ENCODE data around the gene SULT1B1.

SULT1B1 gene

DNA sequence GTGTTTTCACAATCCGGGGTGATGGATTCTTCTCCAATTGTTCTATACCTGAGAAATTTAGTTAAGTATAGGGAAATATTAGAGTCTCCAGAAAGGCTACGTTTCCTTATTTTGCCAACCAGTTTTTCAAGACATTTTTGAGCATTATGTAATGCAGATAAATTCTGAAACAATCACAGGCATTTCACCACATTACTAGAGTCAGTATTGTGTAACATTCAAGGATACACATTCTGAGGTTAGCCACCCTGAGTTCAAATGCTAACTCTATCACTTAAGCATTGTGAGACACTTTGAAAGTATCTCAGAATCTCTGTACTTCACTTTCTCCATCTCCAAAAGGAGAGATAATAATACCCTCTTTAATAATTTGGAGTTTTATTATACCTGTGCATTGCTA, 10.6 kb downstream of the SULT1B1 start:
- peak in 1 of 2 experiments; percentile 34 for DNase-seq (ENCODE audit: low read depth in 2 of 2)

DNA sequence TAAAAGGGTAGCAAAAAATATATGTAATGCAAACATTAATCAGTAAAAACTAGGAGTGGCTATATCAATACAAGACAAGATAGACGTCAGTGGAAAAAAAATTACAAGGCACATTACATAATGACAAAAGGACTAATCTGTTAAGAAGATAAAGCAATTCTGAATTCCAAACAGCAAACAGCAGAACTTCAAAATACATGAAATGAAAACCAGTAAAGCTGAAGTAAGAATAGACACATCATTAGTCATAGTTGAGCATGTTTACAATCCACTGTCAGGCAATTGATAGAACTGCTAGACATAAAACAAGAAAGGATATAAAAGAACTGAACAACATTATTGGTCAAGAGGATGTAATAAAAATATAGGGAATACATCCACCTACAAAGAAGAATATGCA, 12.2 kb downstream of the SULT1B1 start:
- no peak for DNase-seq (ENCODE audit: low read depth in 2 of 2)

DNA sequence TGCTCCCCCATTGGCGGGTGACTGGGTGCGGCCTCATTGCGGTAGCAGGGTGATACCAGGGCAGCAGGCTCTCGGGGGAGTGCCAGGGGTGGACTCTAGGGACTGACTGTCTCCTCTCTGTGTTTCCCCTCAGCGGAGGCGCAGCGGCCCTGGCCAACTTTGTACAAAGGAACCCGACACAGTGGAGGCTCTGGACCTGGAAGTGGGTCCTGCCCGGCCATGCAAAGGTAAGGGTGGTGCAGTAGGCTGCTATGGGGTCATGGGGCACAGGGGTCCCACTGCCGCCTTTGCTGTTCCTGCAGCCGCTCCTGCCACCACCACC, 16.3 kb downstream of the SULT1B1 start:
- no peak for DNase-seq (ENCODE audit: low read depth in 2 of 2)

DNA sequence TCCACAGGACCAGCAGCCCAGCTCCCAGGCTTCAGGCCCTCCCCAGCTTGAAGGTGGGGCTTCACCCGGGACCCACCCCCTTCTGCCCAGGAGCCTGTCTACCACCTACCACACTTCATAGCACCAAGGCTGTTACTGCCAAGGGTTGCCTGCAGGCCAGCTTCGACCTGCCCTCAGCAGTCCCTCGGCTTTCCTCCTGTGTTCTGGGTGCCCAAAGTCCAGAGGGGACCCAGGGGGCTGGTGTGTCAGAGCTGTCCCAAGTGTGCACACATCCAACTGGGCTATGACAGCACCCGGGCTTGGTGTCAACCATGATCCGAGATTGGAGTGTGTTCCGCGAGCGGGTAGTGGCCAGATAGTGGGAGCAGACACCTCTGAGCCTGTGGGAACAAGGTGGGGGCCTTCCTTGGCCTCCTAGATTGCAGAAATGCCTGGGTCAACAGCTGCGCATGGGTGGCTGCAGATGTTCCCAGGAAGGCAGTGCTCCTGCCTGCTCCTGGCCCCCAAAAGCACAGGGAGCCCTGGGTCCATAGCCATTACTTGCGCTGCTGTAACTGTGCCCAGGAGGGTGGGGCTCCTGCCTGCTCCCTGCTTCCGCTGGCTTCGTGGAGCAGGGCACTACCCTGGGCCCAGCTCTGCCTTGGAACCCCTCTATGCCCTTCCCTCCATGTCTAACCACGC, 16.8 kb downstream of the SULT1B1 start:
- DNase-seq (ENCODE audit: low read depth in 2 of 2) = no peak

DNA sequence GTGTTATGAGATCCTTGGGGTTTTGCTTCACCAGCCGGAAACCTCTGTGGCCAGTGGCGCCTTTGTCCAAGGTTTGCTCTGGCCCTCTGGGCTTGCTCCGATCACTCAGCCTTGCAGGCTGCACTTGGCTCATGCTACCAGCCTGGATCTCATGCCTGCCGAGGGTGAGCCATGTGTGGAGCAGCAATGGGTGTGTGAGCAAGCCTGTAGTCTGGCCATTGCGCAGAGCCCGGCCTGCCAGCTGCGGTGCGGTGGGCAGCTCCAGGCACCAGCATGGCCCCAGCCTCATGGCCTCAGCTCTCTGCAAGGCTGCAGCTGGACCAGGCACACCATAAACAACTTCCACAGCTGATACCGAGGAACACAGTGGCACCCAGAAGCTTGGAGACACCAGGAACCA, 17.8 kb downstream of the SULT1B1 start:
- DNase-seq (ENCODE audit: low read depth in 2 of 2) = no peak

DNA sequence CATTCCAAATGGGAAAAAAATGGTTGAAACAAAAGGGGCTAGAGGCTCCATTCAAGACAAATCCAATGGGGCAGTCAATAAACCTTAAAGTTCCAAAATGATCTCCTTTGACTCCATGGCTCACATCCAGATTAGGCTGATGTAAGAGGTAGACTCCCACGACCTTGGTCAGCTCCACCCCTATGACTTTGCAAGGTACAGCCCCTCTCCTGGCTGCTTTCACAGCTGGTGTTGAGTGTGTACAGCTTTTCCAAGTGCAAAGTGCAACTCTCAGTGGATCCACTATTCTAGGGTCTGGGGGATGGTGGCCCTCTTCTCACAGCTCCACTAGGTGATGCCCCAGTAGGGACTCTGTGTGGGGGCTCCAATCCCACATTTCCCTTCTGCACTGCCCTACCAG, 21.5 kb downstream of the SULT1B1 start:
- DNase-seq (ENCODE audit: low read depth in 2 of 2) = no peak

DNA sequence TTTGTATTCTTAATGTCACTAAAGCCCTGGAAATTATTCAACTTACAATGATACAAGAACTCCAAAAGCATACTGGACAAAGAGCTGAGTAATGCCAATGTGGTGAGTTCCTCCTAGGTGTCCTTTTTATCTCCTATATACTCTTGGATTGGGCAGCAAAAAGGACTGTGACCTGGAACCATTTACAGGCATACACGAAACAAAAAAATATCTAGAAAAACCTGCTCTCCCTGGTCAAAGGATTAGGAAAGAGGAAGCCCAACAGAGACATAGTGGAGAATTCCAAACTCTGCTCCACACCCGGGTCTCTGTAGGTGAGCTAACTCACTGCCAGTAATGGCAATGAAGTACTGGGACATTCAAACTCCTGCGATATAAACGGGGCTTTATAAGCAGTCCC, 25.3 kb downstream of the SULT1B1 start:
- no peak for DNase-seq (ENCODE audit: low read depth in 2 of 2)

DNA sequence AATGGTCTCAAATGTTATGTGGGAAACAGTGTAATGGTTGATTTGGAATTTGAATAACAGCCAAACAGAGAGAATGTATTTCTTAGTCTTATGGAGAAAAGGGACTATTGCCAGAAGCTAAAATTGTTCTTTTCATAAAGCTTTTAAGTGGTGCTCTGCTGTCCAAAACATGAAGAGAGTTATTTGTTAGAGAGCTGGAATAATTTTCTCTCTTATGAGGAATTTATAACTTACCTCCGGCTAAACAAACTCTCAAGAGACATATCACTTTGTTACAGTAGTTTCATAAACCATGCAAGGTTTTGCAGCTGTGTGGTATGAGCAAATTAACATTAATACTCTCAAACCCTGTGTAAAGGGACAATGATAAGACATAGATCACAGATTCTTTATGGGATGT, 28.6 kb downstream of the SULT1B1 start:
- DNase-seq (ENCODE audit: low read depth in 2 of 2) = peak; percentile 64 to 72

DNA sequence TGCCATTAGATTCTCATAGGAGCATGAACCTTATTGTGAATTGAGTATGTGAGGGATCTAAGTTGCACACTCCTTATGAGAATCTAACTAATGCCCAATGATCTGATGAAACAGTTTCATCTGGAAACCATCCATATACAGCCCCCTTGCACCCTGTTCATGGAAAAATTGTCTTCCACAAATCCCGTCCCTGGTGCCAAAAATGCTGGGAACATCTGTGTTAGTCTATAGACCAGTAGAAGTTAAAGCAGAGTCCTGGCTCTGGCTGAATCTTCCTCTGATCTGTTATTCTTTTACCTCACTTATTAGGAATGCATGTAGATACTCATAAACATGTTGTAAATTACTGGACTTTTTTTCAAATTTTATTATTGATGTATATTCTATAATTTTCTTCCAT, 29.2 kb downstream of the SULT1B1 start:
- peak; percentile 63 to 70 for DNase-seq (ENCODE audit: low read depth in 2 of 2)

DNA sequence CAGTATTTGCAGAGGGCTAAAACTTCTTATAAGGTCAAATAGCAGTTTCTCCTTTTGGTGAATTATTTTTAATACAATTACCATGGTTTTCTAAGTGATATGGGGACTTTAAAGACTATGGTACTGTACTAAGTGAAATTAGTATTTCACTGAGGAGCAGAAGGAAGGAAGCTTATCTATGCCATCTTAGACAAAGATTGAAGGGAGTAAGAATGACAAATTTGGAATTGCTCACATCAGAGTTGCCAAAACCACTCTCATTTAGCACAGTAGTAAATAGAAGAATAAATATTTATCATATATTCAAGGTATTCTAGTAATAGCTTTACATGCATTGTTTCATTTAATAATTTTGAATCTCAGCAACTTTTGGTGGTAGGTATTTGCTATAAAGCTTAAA, 30.4 kb downstream of the SULT1B1 start:
- no peak for DNase-seq (ENCODE audit: low read depth in 2 of 2)

DNA sequence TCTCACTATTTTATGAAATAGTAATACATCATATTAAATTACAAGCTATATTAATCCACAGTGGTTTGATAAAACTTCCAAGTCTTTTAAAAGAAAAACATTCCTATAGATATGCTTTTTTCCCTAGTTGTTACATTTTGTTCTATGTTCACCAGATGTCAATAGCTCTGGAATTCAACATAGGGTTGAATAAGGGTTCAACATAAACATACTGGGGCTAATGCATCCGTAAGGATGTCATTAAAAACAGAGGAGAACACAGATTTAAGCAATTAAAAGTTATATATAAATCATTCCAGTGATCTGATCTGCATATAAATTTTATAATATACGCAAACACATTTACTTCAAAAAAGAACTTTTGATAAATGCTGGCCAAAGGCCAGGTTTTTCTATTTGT, 32.5 kb downstream of the SULT1B1 start:
- no peak for DNase-seq (ENCODE audit: low read depth in 2 of 2)

DNA sequence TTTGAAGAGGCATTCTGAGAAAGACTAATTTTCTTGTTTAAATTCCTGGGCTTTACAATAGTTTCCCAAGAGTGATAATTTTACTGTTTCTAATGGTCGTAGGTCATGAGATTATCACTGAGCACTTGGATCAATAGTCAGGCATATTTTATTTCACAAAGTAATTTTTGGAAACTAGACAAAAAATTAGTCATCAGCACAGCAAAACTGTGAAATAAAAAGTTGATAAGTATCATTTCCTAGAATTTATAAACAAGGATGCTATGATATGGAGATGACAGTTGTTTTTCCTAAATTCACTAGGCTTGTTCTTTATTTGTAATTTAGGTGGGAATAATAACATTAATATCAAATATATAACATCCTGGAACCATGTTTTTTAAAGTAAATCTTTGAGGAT, 33.0 kb downstream of the SULT1B1 start:
- no peak for DNase-seq (ENCODE audit: low read depth in 2 of 2)

DNA sequence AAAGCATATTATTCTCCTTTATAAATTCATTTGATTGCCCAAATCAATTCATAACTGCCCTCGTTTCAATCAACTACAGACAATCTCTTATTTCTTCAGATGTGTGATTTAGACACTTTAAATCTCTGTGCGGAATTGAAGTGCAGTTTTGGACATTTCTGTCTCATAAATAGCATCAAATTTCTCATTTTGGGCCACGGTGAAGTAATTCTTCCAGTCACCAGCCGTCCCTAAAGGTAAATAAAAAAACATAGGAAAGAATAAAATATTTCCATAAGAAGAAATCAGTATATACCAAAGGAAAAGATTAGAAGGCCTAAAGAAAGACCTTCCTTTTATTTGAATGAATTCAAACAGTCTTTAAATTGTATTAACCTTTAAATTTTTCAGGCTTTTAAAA, 33.4 kb downstream of the SULT1B1 start:
- no peak for DNase-seq (ENCODE audit: low read depth in 2 of 2)

DNA sequence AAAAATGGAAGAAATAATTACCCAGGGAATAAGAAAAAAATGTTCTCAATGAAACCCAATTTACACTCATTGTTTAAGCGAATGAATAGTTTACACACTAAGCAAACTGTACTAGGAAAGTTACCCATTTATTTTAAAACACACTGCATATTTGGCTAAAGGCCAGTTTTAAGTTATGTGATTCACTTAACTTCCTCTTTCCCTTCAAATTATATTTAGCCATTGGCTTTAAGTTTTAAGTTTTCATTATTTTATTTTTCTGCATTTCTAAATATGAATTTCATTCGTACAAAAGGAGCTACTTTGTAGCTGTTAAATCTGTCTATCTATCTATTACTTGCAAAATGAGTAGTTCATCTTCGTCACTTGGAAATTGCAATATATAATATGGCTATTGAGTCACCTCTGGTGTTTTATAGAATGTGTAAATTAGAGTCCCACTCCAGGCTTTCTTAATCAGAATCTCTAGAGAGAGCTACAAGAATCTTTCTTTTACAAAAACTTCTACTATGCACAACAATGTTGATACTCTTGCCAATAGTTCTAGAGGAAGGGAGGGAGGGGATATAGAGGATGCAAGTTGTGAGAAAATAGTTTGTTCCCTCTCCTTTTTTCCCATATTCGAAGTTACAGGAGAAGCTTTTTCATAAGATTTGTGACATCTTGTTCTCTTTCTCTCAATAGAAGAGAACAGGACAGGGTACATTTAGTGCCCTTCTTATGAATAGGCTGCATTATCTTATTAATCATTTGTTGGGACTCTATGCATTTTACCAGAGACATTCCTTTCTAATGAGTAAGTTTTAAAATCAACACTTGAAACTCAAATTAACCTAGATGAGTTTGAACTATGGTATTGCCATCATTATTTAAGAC, 41.8 kb downstream of the SULT1B1 start:
- no peak for DNase-seq (ENCODE audit: low read depth in 2 of 2)

DNA sequence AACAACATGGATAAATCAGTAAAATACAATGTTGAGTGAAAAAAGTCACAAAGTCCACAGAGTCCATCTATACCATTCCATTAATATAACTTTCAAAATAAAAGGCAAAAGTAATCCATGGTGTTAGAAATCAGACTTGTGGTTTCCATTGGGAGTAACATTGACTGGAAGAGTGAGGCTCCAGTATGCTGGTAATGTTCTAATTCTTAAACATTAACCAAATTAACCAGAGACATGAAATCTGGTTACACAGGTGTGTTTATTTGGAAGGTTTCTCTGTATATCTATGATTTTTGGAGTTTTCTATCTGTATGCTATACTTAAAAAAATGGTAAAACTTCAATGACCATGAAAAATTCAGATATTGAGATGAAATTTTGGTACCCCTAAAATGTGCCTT, 42.6 kb downstream of the SULT1B1 start:
- DNase-seq (ENCODE audit: low read depth in 2 of 2) = no peak

DNA sequence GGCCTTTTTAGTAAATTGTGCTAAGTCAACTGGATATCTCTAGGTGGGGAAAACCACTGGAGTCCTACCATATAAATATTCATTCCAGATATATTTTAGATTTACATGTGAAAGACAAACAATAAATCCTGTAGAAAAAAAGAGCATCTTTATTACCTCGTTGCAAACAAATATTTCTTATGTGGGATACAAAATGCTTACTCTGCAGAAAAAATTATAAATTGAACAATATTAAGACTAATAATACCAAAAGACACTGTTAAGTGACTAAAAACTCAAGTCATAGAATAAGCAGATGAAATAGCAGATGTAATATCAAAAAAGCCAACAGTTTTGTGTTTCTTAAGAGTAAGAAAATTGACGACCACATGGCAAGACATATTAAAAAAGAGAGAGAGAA, 43.8 kb downstream of the SULT1B1 start:
- no peak for DNase-seq (ENCODE audit: low read depth in 2 of 2)

DNA sequence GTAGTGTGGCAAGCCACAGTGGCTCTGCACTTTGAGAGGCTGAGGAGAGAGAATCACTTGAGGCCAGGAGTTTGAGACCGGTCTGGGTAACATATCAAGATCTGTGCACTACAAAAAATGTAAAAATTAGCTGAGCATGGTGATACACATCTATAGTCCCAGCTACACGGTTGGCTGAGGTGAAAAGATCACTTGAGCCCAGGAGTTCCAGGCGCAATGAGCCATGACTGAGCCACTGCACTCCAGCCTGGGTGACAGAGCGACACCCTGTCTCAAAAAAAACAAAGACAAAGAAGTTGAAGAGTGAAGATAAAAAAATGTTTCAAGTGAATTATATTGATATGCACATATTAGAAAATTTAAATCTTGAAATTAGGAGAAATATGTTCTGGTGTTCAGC, 46.3 kb downstream of the SULT1B1 start:
- no peak for DNase-seq (ENCODE audit: low read depth in 2 of 2)

DNA sequence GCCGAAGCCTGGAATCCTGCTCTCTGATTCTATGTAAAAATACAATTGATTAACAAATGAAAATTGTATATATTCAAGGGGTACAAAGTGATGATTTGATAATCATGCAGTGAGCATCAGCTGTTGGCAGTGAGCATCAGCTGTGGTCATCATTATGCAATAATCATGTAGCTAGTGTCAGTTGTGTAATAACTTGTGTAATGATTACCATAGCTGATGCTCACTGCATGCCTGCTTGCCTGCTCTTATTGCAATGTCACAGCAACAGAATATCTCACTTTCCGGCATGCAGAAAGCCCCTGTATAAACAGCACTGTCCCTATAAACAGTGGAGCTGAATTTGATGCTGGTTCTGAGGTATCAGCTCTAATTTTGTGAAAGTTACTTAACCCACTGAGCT, 46.8 kb downstream of the SULT1B1 start:
- no peak for DNase-seq (ENCODE audit: low read depth in 2 of 2)

DNA sequence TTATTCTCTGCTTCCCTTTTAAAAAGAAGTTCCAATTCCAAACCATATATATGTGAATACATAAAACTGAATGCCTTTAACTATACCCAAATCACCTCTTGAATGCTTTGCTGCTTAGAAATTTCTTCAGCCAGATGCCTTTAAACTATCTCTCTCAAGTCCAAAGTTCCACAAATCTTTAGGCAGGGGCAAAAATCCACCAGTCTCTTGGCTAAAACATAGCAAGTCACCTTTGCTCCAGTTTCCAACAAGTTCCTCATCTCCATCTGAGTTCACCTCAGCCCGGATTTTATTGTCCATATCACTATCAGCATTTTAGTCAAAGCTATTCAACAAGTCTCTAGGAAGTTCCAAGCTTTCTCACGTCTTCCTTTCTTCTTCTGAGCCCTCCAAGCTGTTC, 49.8 kb downstream of the SULT1B1 start:
- DNase-seq (ENCODE audit: low read depth in 2 of 2) = no peak

DNA sequence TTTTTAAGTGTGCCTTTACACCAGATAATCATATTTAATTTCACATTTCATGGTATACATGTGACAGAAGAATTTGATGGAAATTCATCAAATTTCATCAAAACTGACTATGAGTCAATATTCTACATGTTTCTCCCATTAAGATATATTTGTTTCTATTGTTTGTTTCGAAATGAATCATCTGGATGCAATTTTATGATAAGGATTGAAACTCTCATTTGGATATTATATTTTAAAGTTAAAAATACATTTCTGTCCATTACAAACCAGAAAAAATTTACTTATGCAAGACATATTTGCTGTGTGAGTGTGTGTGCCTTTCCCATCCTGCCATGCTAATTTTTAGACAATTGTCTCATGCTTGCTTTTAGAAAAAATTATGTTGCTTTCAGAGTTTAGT, 52.2 kb downstream of the SULT1B1 start:
- no peak for DNase-seq (ENCODE audit: low read depth in 2 of 2)

DNA sequence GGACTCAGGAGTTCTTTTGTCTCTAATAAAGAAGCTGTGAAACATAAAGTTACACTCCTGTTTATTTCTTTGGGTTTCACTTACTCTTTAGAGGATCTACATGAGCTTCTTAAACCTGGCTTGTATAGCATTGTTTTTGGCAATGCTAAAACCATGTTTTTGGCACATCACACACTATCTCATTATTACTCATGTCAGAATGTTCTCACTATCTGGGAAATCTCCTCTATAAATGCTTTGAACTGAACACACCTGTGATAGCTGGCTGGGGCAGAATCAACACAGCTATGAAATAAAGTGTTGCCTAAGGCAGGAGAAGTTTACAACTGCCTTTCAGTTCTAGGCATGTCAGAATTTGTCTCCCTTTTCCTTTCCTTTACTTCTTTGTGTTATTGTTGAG, 52.6 kb downstream of the SULT1B1 start:
- no peak for DNase-seq (ENCODE audit: low read depth in 2 of 2)

DNA sequence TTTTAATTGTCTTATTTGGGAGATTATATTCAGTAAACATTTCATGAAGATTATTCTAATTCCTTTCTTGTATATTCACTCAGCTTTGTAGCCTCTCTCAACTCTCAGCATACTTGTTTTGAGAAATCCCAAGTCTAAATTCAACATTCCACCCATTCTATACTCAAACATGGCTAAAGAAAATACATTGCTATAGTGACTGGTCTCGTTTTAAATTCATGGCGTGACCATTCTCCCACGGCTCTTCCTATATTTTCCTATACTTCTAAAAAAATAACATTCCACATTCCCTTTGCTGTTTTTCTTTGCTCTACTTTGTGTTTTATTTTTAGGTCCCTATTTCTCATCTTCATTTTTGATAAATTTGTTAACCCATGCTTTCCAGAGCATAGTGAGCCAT, 58.2 kb downstream of the SULT1B1 start:
- no peak for DNase-seq (ENCODE audit: low read depth in 2 of 2)

DNA sequence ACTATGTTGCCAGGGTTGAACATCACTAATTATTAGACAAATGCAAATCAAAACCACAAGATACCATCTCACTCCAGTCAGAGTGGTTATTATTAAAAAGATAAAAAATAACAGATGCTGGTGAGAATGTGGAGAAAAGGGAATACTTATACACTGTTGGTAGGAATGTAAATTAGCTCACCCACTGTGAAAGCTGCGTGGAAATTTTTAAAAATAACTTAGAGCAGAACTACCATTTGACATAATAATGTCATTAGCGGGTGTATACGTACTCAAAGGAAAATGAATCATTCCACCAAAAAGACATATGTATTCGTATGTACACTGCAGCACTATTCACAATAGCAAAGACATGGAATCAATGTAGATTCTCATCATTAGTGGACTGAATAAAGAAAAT, 58.7 kb downstream of the SULT1B1 start:
- no peak for DNase-seq (ENCODE audit: low read depth in 2 of 2)

Data from fibroblast of skin of left biceps (primary cell).